Duodenal mucosa (tissue), 2 donors: ENCODE results near the gene NRSN1.

Source experiments
- H3K27ac ChIP-seq: one replicate; pipeline ENCODE4 v1.7.0; 2013; ENCODE audit warnings: low read depth, low read length
- H3K27me3 ChIP-seq, 2 donors: one replicate each; pipeline ENCODE4 v1.7.0; 2013; ENCODE audit warnings: low read length in 2 of 2, control low read depth in 1 of 2; ENCODE audit not compliant: insufficient read depth in 2 of 2, control insufficient read depth in 1 of 2
- H3K36me3 ChIP-seq, 2 donors: one replicate each; pipeline ENCODE4 v1.7.0; 2013; ENCODE audit warnings: low read length in 2 of 2, control low read depth in 1 of 2; ENCODE audit not compliant: insufficient read depth in 2 of 2, control insufficient read depth in 1 of 2
- H3K4me1 ChIP-seq, 2 donors: one replicate each; pipeline ENCODE4 v1.7.0; 2013; ENCODE audit warnings: low read length in 2 of 2, control low read depth in 1 of 2; ENCODE audit not compliant: insufficient read depth in 2 of 2, control insufficient read depth in 1 of 2
- H3K4me3 ChIP-seq, 2 donors: one replicate each; pipeline ENCODE4 v1.7.0; 2013; ENCODE audit warnings: low read length in 2 of 2, low read depth in 1 of 2
- H3K9ac ChIP-seq, 2 donors: one replicate each; pipeline ENCODE4 v1.7.0; 2013; ENCODE audit warnings: low read length in 2 of 2, low read depth in 1 of 2
- H3K9me3 ChIP-seq, 2 donors: one replicate each; pipeline ENCODE4 v1.7.0; 2013; ENCODE audit warnings: low read length in 2 of 2, control low read depth in 1 of 2; ENCODE audit not compliant: control insufficient read depth in 1 of 2

The NRSN1 gene

GRCh38 chr6:24195836-24196597 lies 70.0 kb downstream of the NRSN1 start:
- Histone ChIP-seq H3K4me3 (no peak overlapping the region), H3K27ac (no peak overlapping the region), H3K9ac (no peak overlapping the region), H3K27me3 (no peaks in the 10 kb centered on the region), H3K9me3 (no peaks in the 10 kb centered on the region), H3K4me1 (no peaks in the 10 kb centered on the region), H3K36me3 (no peaks in the 10 kb centered on the region)
